ENCODE measurements around the gene BRAT1.

The BRAT1 gene

GRCh38 chr7:2525658-2526630, 29.4 kb downstream of the BRAT1 start:
- no peak for DNase-seq (ENCODE audit: low read depth in 3 of 3, low spot score in 1 of 3)

GRCh38 chr7:2524808-2525657, 30.3 kb downstream of the BRAT1 start:
- DNase-seq (ENCODE audit: low read depth in 3 of 3, low spot score in 1 of 3) = no peak

- no peak for DNase-seq (ENCODE audit: low read depth in 3 of 3, low spot score in 1 of 3)
Measured at GRCh38 chr7:2523941-2524807, 31.1 kb downstream of the BRAT1 start.

- DNase-seq (ENCODE audit: low read depth in 3 of 3, low spot score in 1 of 3) = no peak
Measured at GRCh38 chr7:2523461-2523936, 31.8 kb downstream of the BRAT1 start.

GRCh38 chr7:2522780-2523433, 32.4 kb downstream of the BRAT1 start:
- DNase-seq (ENCODE audit: low read depth in 3 of 3, low spot score in 1 of 3) = no peak

GRCh38 chr7:2521952-2522591, 33.3 kb downstream of the BRAT1 start:
- DNase-seq (ENCODE audit: low read depth in 3 of 3, low spot score in 1 of 3) = peak in 2 of 3 donors; percentile 47 to 51

- no peak for DNase-seq (ENCODE audit: low read depth in 3 of 3, low spot score in 1 of 3)
Measured at GRCh38 chr7:2521341-2521745, 34.0 kb downstream of the BRAT1 start.

- no peak for DNase-seq (ENCODE audit: low read depth in 3 of 3, low spot score in 1 of 3)
Measured at GRCh38 chr7:2520761-2521290, 34.5 kb downstream of the BRAT1 start.

- no peak for DNase-seq (ENCODE audit: low read depth in 3 of 3, low spot score in 1 of 3)
Measured at GRCh38 chr7:2520131-2520760, 35.1 kb downstream of the BRAT1 start.

- DNase-seq (ENCODE audit: low read depth in 3 of 3, low spot score in 1 of 3) = peak; percentile 68 to 79 (median 78)
Measured at GRCh38 chr7:2519119-2519930, 36.0 kb downstream of the BRAT1 start, which contains the start of gene LFNG. TSS of gene LFNG (plus strand) at chr7:2519774. CDS start at chr7:2519862, 88 bp downstream.

GRCh38 chr7:2518737-2519118, 36.6 kb downstream of the BRAT1 start:
- DNase-seq (ENCODE audit: low read depth in 3 of 3, low spot score in 1 of 3) = no peak

- DNase-seq (ENCODE audit: low read depth in 3 of 3, low spot score in 1 of 3) = no peak
Measured at GRCh38 chr7:2517678-2518507, 37.4 kb downstream of the BRAT1 start.

GRCh38 chr7:2517026-2517425, 38.3 kb downstream of the BRAT1 start:
- DNase-seq (ENCODE audit: low read depth in 3 of 3, low spot score in 1 of 3) = no peak

GRCh38 chr7:2516194-2516555, 39.1 kb downstream of the BRAT1 start:
- DNase-seq (ENCODE audit: low read depth in 3 of 3, low spot score in 1 of 3) = no peak

- no peak for DNase-seq (ENCODE audit: low read depth in 3 of 3, low spot score in 1 of 3)
Measured at GRCh38 chr7:2515424-2516193, 39.7 kb downstream of the BRAT1 start.

Measured in stimulated activated CD4-positive, alpha-beta T cell treated with anti-CD3 and anti-CD28 coated beads, TNF-alpha, amount 100 ng/mL, for 1 hour (primary cell).